ENCODE measurements around the gene GPATCH2L. TPM values are rescaled to one million over a fixed set of nuclear protein-coding genes. Genes with fewer than 3 reads are reported as not detected.

Gene GPATCH2L
- total RNA-seq, 4 donors from 2014 or later: 42.3 to 180 (median 60.9) TPM

DNA sequence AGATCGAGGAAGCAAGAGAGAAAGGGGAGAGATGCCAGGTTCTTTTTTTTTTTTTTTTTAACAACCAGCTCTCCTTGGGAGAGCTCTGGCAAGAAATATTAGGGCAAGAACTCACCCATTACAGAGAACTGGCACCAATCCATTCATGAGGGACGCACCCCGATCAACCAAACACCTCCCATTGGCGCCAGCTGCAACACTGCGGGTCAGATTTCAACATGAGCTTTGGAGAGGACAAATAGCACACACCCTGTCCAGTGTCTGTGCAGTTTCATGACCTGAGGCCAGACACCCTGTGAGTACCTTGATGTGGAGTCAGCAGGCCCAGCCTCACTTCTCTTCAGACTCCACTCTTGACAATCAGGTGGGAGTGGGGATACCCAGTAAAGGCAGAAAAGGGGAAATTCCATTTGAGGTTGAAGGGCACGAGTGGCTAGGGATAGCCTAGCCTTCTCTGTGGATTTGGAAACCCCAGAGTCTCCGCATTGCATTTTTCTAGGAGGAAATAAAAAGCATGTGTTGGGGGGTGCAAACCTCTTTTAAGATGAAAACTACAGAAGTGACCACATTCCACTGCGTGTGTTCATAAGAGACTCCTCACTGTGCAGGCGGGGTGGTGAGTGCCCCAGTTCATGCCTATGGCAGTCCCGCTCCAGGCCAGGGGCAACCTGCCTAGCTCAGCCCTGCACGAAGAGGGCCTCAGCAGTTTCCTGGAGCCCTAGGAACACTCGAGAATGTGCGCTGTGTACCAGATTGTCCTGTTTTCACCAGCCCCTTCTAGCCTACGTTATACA, 42.4 kb upstream of the GPATCH2L start:
- Histone ChIP-seq H3K4me1 (no peaks in the 10 kb centered on the region), H3K4me3 (no peak overlapping the region), H3K27ac (no peak overlapping the region), H3K36me3 (no peaks in the 10 kb centered on the region), H3K27me3 (no peaks in the 10 kb centered on the region), H3K9me3 (no peaks in the 10 kb centered on the region)
- TF ChIP-seq EP300 (IDR thresholded peaks at IDR 0.05; ENCODE audit: low read depth): no peak
- TF ChIP-seq, protein P1, sequence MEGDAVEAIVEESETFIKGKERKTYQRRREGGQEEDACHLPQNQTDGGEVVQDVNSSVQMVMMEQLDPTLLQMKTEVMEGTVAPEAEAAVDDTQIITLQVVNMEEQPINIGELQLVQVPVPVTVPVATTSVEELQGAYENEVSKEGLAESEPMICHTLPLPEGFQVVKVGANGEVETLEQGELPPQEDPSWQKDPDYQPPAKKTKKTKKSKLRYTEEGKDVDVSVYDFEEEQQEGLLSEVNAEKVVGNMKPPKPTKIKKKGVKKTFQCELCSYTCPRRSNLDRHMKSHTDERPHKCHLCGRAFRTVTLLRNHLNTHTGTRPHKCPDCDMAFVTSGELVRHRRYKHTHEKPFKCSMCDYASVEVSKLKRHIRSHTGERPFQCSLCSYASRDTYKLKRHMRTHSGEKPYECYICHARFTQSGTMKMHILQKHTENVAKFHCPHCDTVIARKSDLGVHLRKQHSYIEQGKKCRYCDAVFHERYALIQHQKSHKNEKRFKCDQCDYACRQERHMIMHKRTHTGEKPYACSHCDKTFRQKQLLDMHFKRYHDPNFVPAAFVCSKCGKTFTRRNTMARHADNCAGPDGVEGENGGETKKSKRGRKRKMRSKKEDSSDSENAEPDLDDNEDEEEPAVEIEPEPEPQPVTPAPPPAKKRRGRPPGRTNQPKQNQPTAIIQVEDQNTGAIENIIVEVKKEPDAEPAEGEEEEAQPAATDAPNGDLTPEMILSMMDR (IDR thresholded peaks at IDR 0.05): no peak
- TF ChIP-seq POLR2A (IDR thresholded peaks at IDR 0.05): no peak
- TF ChIP-seq POLR2AphosphoS5 (IDR thresholded peaks at IDR 0.05): no peak
- in situ Hi-C loops (cut with MboI; ENCODE audit: low pct_ligation_motif_present in 1 of 4, low pct_unique_long_range_greater_than_20kb in 1 of 4, low sequenced_read_pairs in 3 of 4): no loop called here
- intact Hi-C loops (cut with DNase I; ENCODE audit: low total_unique reads): no loop called here
- no peak for DNase-seq
- 75 to 100% methylated on average over 1 to 14 of the region's 14 CpGs for WGBS, 2 donors (ENCODE audit: low coverage in 1 of 2)

DNA sequence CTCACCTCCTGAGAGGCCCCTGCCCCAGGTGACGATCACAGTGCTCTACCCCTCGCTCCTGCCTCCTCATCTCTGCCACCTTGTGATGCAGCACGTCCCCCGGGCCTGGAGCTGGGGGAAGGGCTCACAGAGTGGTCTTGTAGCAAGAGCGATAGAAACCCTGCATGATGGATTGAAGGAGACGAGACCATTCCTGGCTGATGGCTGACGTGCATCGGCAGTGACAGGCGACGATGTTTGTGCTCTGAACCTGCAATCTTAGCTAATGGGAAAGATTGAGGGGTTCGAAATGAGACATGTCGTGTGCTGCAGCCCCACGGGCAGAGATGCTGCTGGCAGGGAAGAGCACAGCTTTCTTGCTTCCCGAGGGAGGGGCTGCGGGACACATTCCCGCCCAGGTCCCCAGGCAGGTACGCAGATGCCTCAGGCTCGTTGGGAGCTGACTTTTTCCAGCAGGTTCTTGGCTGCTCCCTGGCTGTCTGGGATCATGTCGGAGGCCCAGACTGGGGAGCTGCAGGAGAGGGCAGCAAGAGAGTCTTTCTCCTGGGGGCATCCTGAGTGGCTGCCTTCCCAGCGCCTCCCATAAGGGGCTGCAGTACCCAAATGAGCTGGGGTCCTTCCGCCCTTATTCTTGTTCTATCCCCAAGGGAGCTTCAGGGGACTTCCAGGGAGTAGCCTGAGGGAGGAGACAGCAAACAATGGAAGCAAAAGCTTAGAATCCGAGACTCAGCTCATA, 38.7 kb upstream of the GPATCH2L start:
- TF ChIP-seq EP300 (IDR thresholded peaks at IDR 0.05; ENCODE audit: low read depth): no peak
- no peak for TF ChIP-seq POLR2A (IDR thresholded peaks at IDR 0.05)
- no peak for TF ChIP-seq POLR2AphosphoS5 (IDR thresholded peaks at IDR 0.05)
- TF ChIP-seq, protein P1 (IDR thresholded peaks at IDR 0.05): no peak
- no peak overlapping the region for H3K4me3 ChIP-seq
- 76% methylated on average over 22 of the region's 22 CpGs; no CpG with 5 or more reads in 1 of the 2 donors for WGBS, 2 donors (ENCODE audit: low coverage in 1 of 2)

DNA sequence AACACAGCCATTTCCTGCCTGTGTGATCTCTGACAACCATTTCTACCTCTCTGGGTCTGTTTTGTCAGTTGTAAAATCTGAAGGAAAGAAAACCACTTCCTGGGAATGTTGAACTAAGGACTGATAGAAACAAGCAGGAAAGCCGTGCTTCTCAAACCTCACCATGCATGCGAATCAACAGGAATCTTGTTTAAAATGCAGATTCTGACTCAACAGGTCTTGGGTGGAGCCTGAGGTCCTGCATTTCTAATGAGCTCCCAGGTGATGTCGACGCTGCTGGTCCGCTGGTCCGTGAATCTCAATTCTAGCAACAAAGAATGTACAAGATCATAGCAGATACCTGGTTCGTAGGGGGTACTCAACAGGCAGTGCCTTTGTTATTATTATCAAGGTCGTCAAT, 38.0 kb upstream of the GPATCH2L start:
- H3K4me1 ChIP-seq: no peaks in the 10 kb centered on the region
- no peak for TF ChIP-seq POLR2AphosphoS5 (IDR thresholded peaks at IDR 0.05)
- no peak for TF ChIP-seq EP300 (IDR thresholded peaks at IDR 0.05; ENCODE audit: low read depth)
- TF ChIP-seq, protein P1 (IDR thresholded peaks at IDR 0.05): no peak
- no peak for TF ChIP-seq POLR2A (IDR thresholded peaks at IDR 0.05)
- H3K27ac ChIP-seq: no peak overlapping the region
- H3K9me3 ChIP-seq: no peaks in the 10 kb centered on the region
- H3K4me3 ChIP-seq: no peak overlapping the region
- WGBS, 2 donors (ENCODE audit: low coverage in 1 of 2): 59 to 72% methylated on average over 2 to 8 of the region's 8 CpGs
- intact Hi-C loops (cut with DNase I; ENCODE audit: low total_unique reads) (no loop called here), in situ Hi-C loops (cut with MboI; ENCODE audit: low pct_ligation_motif_present in 1 of 4, low pct_unique_long_range_greater_than_20kb in 1 of 4, low sequenced_read_pairs in 3 of 4) (no loop called here)
- no peaks in the 10 kb centered on the region for H3K27me3 ChIP-seq
- no peaks in the 10 kb centered on the region for H3K36me3 ChIP-seq
- no peak for DNase-seq

More for the DNA sequence above, 38.7 kb upstream of the GPATCH2L start:
- intact Hi-C loops (cut with DNase I; ENCODE audit: low total_unique reads): no loop called here
- Histone ChIP-seq H3K9me3 (no peaks in the 10 kb centered on the region), H3K36me3 (no peaks in the 10 kb centered on the region), H3K27me3 (no peaks in the 10 kb centered on the region), H3K4me1 (no peaks in the 10 kb centered on the region), H3K27ac (no peak overlapping the region)
- DNase-seq: no peak
- in situ Hi-C loops (cut with MboI; ENCODE audit: low pct_ligation_motif_present in 1 of 4, low pct_unique_long_range_greater_than_20kb in 1 of 4, low sequenced_read_pairs in 3 of 4): no loop called here

DNA sequence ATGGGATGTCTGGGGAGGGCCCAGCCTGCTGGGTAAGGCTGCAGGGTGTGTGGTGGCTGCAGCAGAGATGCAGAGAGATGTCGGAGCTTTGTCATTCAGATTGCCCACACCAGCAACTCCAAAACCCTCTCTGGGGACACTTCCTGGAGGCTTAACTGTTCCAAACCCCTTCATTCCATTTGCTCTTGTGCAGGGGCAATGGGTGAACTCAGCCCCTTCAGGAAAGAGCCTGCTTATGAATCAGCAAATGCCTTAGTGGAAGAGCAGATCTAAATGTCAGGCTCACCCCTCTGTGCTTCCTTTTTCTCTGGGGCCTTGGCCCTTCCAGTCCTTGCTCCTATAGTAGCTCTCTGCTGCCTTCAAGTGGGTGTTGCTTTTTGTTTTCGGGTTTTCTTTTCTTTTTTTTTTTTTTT, 36.7 kb upstream of the GPATCH2L start:
- DNase-seq: no peak
- in situ Hi-C loops (cut with MboI; ENCODE audit: low pct_ligation_motif_present in 1 of 4, low pct_unique_long_range_greater_than_20kb in 1 of 4, low sequenced_read_pairs in 3 of 4): no loop called here
- H3K4me3 ChIP-seq: no peak overlapping the region
- H3K4me1 ChIP-seq: no peaks in the 10 kb centered on the region
- WGBS, 2 donors (ENCODE audit: low coverage in 1 of 2): 38 to 61% methylated on average over 1 to 2 of the region's 2 CpGs
- TF ChIP-seq POLR2A (IDR thresholded peaks at IDR 0.05): no peak
- TF ChIP-seq, protein P1 (IDR thresholded peaks at IDR 0.05): no peak
- no peak for TF ChIP-seq EP300 (IDR thresholded peaks at IDR 0.05; ENCODE audit: low read depth)
- no peak for TF ChIP-seq POLR2AphosphoS5 (IDR thresholded peaks at IDR 0.05)
- no peaks in the 10 kb centered on the region for H3K9me3 ChIP-seq
- no peaks in the 10 kb centered on the region for H3K27me3 ChIP-seq
- intact Hi-C loops (cut with DNase I; ENCODE audit: low total_unique reads): no loop called here
- H3K27ac ChIP-seq: no peak overlapping the region
- H3K36me3 ChIP-seq: no peaks in the 10 kb centered on the region
